Pulmonary artery endothelial cell (primary cell): ENCODE measurements around the gene NFXL1. TPM values are rescaled to one million over a fixed set of nuclear protein-coding genes. Genes with fewer than 3 reads are reported as not detected.
A peak's percentile ranks its signal among the peaks of the same experiment; 100 is the strongest.
"Not testable (repeated sequence)": the region's sequence is repeated elsewhere in the genome, so short reads cannot be mapped to it uniquely, and the experiment has no call there.

Experiments
- DNase-seq: peaks from one replicate; pipeline ENCODE4 v3.0.0-alpha.2; 2011; ENCODE audit warnings: low read depth, low spot score
- total RNA-seq: library from RNA; depleted of rRNA; stranded (reverse); fragments of >200 nt; gene quantifications from 2 replicates; pipeline ENCODE4 v1.2.3, GENCODE V29; 2014

The NFXL1 gene
- 5.7 and 9.0 TPM in 2 replicates for total RNA-seq

DNA sequence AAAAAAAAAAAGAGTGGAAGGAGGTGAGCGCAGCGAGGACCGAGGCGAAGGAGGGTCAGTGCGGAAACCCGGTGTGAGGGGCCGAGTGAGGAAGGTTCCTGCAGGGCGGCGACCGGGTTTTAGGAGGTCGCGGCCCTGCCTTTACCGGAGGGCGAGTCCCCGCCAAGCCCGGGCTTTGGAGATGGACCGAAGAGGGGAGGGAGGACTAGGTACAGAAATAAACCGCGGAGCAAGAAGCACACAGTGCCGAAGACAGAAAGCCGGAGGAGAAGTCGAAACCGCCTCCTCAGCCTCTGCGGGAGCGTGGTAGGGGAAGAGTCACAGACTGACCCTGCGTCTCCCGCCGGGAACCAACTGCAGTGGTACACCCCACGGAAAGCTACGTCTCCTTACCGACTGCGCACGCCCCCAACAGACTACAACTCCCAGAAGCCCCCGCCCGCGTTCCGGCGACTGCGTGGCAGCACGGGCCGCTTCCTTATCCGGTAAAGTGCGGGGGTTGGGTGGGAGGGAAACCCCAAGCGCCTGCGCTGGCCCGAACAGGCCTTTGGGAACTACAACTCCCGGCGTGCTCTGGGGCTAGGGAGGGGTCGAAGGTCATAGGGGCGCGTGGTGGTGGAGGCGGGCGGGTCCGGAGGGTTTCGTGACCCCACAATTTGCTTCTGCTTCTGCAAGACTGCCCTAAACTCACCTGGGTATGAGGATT lies at the start of gene NFXL1:
TSS of gene NFXL1 (minus strand) at position 364 of the 706 bp plus-strand sequence. CDS start 380 bp downstream, outside the sequence.
- peak; percentile 89 for DNase-seq

DNA sequence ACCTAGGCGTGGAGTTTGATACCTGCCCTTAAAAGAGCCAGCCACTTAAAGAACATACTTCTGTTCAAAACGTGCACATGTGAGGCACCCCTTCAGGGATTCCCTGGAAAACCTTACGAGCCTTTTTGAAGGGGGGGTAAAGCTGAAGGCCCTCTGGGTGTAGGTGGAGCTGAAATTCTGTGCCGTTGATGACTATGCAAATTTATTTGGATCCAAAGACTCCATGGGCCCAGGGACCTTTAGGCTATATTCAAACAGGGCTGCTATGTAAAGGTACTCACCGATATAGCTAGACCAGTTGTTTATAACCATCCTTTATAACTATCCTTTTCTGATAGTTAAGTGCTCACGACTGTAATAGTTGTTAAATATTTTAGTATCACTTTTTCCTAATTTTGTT lies 40.3 kb upstream of the NFXL1 start:
- no peak for DNase-seq

DNA sequence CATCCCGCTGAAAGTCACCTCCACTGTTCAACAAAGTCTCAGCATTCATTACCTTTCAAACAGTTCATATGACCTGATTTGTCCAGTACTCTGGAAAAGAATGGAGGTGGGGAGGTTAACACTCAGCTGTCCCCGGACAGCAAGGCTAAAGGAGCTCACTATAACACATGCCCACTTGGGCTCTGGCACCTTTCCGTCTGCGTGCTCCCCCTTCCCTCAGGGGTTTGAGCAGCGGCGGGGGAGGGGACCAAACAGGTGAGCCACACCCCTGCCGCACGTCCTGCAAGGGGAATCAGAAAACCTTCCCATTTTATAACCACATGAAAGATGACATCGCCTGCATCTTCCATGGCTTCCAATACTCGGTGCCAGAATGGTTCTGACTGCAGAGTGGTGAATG lies 39.9 kb upstream of the NFXL1 start:
- DNase-seq, result no peak

DNA sequence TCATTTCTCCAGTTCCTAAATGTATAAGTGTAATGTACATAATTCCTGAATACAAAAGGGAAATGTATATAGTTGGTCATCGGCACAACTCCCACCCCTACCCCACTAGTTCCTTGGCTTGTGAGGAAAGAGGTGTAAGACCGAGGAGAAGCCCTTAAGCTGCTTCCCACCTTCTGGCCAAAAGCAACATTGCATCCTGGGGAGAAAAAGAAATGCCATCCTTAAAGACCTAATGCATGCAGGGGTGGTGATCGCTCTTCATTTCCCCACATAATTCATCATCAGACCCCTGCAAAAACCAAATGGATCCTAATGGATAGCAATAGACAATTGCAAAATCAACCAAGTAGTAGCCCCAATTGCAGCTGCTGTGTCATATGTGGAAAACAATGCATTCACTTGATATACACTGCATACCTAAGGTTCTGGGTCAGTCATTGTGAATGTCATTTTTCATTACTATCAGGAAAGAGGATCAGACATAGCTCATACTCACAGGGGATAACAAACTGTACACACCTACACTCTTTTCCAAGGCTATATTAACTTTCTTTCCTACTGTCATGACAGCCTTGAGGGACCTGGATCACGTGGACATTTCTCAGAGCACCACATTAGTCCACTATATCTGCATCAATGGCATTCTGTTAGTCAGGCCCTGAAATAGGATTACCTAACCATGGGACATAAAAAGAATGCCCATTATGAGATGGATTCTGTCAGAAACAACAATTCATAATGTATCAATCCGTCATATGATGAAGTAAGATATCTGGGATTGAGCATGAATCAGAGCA lies 31.7 kb upstream of the NFXL1 start:
- DNase-seq, result no peak

DNA sequence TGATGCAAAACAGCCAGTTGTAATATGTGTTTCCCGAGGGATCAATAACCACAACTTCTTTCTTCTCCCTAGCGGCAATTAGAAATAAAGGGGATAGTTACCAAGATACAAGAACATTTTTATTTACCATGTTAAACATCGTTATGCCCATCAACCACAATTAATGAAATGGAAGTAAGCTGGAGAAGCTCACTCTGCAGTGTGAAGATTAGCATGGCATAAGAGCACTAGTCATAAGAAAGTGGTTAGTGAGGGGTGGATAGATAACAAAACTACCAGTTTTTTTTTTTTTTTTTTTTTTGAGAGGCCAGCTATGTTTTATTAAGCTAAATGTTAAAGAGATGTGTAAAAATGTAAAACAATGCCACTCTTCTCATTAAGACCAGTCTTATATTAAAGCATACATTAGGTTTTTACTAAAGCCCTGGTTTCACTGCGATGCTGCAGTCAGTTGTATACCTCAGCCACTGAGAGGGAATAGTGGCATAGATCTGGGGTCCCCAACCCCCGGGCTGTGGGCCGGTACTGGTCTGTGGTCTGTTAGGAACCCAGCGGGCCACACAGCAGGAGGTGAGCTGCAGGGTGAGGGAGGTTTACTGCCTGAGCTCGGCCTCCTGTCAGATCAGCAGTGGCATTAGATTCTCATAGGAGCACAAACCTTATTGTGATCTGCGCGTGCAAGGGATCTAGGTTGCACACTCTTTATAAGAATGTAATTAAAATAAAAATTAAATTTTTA lies 27.9 kb upstream of the NFXL1 start:
- no peak for DNase-seq

DNA sequence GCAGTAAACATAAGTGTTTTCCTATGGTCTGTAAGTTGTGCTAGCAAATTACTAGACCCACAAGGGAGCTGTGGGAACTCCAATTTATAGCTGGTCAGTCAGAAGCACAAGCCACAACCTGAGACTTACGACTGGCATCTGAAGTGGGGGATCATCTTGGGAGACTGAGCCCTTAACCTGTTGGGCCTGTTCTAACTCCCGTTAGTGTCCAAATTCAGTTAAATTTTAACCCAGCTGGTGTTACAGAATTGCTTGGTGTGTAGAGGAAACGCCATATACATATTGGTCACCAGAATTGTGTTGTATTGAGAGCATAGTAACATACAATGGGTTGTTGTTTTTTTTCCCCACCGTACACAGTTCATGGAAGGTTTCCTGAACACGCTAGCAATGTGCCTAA lies 25.1 kb upstream of the NFXL1 start:
- no peak for DNase-seq

DNA sequence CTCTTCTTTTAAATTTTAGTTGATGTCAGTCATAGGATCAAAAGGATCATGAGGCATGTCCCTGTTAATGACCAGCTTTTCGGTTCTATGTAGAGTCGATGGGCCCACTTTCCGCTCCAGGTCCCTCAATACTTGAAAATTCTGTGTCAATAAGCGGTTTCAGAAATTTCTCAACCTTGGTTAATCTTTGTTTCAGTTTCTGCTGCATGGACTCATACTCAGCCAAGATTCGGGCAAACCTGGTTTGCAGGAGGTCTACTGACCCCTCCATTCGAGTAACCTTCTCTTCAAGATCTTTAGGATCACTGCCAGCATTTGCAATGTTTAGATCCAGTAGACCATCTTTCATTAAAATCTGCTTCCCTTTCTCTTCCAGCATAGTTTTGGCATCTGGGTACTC lies 22.0 kb upstream of the NFXL1 start:
- DNase-seq, result no peak

DNA sequence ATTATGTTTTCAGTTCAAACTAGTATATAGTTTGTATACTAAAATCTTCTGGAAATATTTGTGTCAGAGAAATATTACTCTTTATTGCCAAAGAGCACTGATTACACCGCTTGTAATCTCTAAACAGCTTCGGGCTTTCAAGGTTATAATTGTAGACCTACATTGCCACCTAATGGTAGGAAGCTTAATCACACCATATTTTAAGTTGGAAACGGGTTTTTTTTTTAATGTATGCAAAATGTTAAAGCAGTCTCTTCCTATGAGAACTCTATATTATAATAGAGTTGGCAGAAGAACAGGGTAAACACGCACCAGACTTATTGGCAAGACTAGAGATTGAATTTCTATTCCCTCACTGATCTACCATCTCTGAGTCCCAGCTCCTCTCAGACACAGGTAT lies 19.5 kb upstream of the NFXL1 start:
- no peak for DNase-seq

DNA sequence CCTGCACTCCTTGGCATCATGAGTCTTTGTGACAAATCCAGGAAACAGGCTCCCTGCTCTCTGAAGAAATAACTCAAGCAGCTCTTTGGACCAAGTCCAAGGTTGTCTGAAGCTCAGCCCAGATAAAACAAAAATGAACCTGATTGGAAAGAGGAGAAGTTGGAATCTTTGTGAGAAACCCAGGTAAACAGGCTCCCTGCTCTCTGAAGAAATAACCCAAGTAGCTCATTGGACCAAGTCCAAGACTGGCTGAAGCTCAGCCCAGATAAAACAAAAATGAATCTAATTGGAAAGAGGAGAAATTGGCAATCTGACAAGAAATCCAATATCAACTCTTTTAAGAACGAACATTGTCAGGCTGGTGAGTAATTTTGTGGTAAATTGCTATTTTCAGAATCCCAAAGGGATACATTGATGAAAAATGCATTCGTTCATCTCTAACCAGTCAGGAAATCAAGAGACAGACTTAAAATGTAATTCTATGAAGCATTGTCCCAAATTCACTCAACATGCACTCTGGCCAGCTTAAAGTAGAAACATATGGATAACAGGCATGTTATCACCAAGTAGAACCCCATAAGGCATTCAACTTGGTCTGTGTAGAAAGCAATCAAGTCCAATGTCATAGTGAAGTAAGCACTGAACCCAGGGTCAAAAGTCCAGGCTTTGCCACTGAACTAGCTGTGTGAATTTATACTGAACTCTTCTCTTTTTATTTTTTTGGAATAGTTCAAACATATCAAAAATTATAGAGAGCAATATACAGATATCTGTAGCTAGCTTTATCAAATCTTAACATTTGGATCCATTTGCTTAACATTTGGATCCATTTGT lies 16.8 kb upstream of the NFXL1 start:
- DNase-seq, result no peak

DNA sequence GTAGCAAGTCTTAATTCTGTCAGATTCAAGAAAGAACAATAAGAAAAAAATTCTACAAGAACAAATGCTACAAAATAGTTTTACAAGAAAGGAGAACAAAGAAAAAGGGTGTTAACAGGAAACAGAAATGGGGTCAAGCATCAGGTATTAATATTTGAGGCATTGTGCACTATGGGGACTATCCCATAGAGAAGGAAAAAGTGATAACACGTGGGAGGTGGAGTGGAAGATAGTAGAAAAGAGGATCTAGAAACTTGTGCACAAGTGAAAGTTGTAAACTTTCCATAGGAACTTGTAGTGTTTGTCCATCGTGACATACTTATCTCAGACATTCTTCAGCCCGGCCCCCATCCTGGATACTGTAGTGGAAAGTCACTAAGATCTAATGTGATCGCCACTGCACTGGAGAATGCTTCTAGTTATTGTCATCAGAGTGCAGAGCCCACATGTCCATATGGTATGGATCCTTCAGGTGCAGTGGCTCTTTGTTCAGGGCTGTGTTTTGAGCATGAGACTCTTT lies 15.4 kb upstream of the NFXL1 start:
- no peak for DNase-seq

DNA sequence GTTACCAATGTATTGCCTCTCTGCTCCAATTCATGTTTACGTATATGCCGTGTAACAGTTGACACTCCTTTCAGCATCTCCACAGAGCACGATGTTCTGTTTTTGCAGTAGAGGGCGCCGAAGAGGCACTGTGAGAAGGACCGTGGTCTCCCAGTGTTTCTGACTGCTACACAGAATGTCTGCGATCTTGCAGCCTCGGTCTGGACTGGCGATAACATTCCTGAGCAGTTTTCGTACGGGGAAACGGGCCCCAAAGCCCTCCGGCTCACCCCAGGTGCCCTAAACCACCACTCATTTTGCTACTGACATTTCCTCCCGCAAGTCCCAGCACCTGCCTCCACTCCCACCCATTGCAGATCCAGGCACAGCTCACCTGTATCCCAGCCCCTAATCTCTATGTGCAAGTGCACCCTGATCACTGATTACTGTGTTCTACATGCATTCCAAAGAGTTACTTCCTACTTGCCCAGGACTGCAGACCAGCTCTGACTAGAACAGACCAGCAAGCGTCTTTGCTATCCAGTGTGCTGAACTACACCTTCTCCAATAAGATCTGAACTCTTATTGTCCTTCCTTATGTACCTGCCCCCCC lies 12.4 kb upstream of the NFXL1 start:
- no peak for DNase-seq

DNA sequence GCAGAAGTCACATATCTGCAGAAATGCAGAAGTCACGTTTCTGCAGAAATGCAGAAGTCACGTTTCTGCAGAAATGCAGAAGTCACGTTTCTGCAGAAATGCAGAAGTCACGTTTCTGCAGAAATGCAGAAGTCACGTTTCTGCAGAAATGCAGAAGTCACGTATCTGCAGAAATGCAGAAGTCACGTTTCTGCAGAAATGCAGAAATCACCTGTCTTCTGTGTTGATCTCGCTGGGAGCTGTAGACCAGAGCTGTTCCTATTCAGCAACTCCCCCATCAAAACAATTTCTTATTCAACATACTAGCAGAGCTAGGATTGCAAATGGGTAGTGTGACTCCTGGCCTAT lies 8.9 kb upstream of the NFXL1 start:
- not testable (repeated sequence) for DNase-seq

DNA sequence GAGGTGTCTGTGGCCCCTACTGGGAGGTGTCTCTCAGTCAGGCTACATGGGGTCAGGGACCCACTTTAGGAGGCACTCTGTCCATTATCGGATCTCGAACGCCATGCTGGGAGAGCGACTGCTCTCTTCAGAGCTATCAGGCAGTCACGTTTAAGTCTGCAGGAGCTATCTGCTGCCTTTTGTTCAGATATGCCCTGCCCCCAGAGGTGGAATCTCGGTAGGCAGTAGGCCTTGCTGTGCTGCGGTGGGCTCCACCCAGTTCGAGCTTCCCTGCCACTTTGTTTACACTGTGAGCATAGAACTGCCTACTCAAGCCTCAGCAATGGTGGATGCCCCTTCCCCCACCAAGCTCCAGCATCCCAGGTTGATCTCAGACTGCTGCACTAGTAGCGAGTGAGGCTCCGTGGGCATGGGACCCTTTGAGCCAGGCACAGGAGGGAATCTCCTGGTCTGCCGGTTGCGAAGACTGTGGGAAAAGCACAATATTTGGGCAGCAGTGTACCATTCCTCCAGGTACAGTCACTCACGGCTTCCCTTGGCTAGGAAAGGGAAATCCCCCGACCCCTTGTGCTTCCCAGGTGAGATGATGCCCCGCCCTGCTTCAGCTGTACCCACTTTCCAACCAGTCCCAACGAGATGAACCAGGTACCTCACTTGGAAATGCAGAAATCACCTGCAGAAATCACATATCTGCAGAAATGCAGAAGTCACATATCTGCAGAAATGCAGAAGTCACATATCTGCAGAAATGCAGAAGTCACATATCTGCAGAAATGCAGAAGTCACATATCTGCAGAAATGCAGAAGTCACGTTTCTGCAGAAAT lies 8.3 kb upstream of the NFXL1 start:
- DNase-seq, result not testable (repeated sequence)

DNA sequence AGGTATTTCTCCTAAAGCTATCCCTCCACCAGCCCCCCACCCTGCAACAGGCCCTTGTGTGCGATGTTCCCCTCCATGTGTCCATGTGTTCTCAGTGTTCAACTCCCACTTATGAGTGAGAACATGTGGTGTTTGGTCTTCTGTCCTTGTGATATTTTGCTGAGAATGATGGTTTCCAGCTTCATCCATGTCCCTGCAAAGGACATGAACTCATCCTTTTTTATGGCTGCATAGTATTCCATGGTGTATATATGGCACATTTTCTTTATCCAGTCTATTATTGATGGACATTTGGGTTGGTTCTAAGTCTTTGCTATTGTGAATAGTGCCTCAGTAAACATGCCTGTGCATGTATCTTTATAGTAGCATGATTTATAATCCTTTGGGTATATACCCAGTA lies 2.8 kb upstream of the NFXL1 start:
- DNase-seq, result not testable (repeated sequence)

DNA sequence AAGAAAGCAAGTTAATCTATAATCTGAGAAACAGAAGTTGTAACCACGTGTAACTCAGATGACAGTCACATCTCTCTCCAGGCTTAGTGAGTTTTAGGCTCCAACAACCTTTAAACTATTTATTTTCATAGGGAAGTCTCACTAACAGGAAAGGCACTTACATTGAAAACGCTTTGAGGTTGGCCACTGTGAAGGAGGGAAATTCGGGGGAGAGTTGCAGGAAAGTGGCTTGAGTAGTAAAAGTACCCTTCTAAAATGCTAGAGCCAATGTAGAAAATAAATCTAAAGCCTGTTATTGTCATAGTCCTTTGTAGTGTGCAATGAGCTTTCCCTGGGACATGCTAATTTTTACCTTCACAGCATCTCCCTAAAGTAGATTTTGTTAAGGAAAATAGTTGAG lies 995 bp upstream of the NFXL1 start:
- DNase-seq, result no peak

DNA sequence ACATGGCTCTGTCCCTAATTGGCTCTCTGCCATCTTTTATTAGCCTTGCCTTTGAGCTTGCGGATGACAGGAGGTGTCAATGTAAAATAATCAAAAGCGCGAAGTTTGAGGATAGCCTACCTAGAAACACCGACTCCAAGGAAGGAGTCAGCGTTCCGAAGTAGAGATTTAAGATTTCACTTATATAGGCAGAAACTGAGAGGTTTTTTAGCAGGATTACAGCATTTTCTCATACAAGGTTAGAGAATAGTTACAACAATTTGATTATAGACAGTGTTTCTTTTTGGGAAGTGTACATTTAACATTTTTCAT lies 499 bp upstream of the NFXL1 start:
- DNase-seq, result no peak

DNA sequence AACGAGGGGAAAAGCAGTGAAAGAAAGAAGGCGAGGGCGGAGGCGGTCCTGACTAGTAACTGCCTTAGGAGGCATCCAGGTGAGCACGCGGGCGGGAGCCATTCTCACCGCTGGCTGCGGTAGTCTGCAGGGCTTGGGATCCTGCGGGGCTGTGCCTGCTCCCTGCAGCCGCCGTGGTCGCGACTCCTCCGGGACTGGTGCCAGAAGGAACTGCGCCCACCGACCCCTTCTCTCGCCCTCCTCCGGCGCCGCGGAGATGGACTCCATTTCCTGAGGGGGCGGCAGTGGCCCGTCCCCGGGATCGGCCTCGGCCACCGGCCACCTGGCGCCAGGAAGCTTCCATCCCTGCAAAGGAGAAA lies 543 bp downstream of the NFXL1 start:
- DNase-seq, result no peak

DNA sequence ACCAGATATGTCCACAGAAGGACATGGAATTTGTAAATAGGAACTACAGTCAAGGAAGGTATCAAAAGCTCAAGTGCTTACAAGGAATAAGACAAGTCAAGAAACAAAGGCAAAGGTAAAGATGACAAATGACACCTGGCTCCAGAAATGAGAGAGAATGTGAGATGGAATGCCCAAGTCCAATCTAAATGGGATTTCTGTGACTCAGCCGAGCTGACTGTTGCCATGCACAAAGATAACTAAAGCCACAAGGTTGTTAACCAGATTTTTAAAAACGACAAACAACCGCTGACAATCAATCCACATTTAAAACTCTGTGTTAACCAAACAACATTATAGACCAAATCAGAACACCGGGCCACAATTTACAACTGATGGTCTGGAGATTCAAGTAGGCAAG lies 1.1 kb downstream of the NFXL1 start:
- DNase-seq, result no peak

DNA sequence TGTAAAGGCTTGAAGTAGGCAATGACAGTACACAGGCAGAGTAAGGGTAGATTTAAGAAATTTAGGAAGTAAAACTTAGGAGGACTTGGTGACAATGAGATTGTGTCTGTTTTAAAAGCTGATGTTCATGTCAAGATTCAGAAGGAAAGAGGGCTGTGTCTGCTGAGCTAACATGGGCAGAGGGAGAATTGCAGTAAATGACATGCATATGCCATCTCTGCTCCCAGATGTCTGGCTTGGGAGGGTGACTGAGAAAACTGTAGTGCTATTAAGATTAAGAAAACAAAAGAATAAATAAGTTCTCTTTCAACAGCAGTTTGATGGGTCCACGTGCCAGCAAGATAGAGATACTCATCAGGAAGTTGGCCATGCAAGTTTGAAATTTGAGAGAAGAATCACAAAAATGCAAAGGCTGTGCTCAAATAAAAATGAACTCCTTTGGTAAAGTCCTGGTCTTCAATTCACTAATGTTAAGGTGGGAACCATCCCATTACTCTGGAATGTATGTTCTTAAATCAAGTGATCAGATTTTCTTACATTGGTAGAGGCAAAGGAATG lies 7.2 kb downstream of the NFXL1 start:
- DNase-seq, result no peak

DNA sequence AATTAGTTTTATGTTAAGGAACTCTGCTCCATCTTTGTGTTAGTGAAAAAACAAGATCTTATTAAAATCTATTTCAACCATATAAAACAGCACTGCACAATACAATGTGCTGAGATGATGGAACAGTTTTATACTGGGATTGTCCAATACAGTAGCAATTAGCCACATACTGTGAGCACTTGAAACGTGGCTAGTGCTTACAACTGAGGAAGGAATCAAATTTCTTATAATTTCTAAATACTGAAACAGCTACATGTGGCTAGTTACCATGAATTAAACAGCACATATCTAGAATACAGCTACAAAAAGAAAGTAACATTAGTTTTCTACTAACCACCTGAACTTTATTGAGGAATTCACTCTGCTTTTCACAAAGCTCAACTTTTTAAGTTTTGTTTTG lies 14.7 kb downstream of the NFXL1 start:
- DNase-seq, result no peak
